Breast epithelium (tissue), 3 donors: Measurements from ENCODE around the gene ANGPTL2.

Source experiments
- POLR2A ChIP-seq: fragments of 450-650 bp; IDR thresholded peaks from one replicate; pipeline ENCODE4 v1.6.1; 2016; ENCODE audit warnings: antibody characterized with exemption, mild to moderate bottlenecking, moderate library complexity
- TF ChIP-seq, protein P1 (sequence below), 3 donors: fragments of 450-650 bp; IDR thresholded peaks; one replicate each; pipeline ENCODE4 v1.5.1; 2016 to 2017; ENCODE audit warnings: antibody characterized with exemption in 3 of 3, mild to moderate bottlenecking in 3 of 3, moderate library complexity in 3 of 3

DNA sequence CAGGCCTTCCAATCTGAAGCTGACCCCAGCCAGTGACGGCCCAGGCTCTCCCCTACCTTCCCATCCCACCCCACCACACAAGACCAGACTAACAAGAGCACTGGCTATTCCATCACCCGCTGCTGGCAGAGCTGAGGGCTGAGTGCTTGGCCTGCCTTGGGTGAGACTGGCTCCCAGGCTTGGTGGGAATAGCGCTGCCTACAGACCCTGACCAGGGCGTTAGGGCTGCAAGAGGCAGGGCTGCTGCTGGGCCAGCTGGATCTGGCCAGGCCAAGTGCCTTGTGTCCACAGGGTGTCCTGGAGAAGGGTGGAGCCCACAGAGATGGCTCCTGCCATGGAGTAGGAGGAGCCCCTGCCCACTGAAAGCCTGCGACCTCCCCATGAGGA, 31.6 kb upstream of the ANGPTL2 start:
- TF ChIP-seq, protein P1, sequence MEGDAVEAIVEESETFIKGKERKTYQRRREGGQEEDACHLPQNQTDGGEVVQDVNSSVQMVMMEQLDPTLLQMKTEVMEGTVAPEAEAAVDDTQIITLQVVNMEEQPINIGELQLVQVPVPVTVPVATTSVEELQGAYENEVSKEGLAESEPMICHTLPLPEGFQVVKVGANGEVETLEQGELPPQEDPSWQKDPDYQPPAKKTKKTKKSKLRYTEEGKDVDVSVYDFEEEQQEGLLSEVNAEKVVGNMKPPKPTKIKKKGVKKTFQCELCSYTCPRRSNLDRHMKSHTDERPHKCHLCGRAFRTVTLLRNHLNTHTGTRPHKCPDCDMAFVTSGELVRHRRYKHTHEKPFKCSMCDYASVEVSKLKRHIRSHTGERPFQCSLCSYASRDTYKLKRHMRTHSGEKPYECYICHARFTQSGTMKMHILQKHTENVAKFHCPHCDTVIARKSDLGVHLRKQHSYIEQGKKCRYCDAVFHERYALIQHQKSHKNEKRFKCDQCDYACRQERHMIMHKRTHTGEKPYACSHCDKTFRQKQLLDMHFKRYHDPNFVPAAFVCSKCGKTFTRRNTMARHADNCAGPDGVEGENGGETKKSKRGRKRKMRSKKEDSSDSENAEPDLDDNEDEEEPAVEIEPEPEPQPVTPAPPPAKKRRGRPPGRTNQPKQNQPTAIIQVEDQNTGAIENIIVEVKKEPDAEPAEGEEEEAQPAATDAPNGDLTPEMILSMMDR (IDR thresholded peaks at IDR 0.05), result no peak
- no peak for TF ChIP-seq POLR2A
